ENCODE data around the gene SLC12A8.

DNA sequence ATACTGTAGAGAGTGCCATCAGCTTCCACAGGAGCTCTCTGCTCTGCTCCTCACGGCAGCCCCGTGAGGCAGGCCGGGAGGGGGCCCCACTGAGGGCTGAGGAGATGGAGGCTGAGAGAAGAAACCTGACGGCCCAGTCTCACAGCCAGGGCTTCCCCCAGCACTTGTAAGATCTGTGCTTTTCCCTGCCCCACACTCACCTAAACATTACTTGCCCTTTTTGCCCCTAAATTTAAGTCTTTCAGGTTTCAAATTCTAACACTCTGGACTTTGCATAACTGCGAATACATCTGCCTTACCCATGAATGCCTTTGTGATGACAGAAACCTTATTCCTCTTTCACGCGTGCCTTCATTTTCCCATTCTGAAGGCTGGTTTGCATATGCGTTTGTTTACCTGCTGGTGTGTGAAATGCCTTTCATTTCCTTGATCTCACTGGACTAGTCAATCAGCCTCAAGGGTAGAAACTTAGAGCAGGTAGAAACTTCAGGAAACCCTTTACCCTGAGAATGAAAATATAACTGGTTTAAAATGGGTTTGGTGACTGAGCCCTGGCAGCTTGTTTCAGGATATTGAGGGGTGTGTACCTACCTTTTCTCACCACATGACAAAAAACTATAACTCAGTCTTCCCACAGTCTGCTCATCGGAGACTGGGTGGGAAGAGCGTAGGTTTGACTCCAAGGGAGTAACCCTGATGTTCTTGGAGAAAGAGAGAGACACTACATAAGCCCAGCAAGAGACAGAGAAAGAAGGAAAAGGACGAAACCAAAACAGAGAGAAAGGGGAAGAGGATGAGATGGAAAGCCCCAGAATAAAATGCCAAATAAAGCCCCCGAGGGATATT lies 20.1 kb downstream of the SLC12A8 start:
- TF ChIP-seq, protein P1, sequence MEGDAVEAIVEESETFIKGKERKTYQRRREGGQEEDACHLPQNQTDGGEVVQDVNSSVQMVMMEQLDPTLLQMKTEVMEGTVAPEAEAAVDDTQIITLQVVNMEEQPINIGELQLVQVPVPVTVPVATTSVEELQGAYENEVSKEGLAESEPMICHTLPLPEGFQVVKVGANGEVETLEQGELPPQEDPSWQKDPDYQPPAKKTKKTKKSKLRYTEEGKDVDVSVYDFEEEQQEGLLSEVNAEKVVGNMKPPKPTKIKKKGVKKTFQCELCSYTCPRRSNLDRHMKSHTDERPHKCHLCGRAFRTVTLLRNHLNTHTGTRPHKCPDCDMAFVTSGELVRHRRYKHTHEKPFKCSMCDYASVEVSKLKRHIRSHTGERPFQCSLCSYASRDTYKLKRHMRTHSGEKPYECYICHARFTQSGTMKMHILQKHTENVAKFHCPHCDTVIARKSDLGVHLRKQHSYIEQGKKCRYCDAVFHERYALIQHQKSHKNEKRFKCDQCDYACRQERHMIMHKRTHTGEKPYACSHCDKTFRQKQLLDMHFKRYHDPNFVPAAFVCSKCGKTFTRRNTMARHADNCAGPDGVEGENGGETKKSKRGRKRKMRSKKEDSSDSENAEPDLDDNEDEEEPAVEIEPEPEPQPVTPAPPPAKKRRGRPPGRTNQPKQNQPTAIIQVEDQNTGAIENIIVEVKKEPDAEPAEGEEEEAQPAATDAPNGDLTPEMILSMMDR (IDR thresholded peaks at IDR 0.05; ENCODE audit: low read depth, low read length): no peak
- no peak for TF ChIP-seq POLR2A (IDR thresholded peaks at IDR 0.05; ENCODE audit: extremely low read depth, insufficient read length)
- TF ChIP-seq MYC (IDR thresholded peaks at IDR 0.05; ENCODE audit: low read depth, low read length): no peak
- TF ChIP-seq, protein P2, sequence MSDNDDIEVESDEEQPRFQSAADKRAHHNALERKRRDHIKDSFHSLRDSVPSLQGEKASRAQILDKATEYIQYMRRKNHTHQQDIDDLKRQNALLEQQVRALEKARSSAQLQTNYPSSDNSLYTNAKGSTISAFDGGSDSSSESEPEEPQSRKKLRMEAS (IDR thresholded peaks at IDR 0.05; ENCODE audit: low read depth, low read length): no peak
